ENCODE results near the gene DIO3. TPM values are rescaled to one million over a fixed set of nuclear protein-coding genes. Genes with fewer than 3 reads are reported as not detected.

DIO3 gene
- total RNA-seq, 2 experiments from 2014 or later, result not detected

DNA sequence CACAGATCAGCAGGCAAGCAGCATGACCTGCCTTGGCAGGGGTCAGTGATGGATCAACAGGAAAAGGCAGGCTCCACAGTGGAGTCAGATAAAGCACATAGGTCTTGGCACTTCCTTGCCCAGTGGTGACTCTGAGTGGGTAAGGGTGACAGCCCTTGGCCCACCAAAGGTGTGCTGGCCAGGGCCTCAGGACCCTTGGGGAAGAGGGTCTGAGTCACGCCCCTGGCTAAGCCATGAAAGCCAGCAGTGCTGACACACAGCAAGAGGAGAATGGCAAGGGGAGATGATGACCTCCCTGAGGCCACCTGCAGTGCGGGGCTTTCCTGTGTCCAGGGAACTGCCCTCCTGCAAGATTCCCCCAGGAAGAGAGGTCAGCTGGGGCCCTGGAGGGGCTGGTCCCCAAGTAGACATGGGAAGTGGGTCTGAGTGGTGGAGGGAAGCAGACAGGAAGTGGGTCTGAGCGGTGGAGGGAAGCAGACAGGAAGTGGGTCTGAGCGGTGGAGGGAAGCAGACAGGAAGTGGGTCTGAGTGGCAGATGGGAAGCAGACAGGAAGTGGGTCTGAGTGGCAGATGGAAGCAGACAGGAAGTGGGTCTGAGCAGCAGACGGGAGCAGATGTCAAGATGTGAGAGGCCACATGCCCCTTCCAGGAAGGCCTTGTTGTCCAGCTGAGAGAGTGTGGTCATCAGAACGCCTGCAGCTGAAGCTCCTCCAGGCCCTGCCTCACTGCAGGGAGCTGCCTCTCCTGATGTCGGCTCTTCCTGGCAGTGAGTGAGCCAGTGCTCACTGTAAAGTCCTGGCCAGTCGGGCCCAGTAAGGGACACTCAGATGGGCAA is 34.8 kb downstream of the DIO3 start:
- CTCF ChIA-PET, result no interaction called here
- no peak overlapping the region for H3K4me3 Mint-ChIP-seq
- peaks cover 36% of the 10 kb centered on the region for H3K4me1 Mint-ChIP-seq
- H3K27ac Mint-ChIP-seq, result peak overlapping the region; percentile 78
- peaks cover 17% of the 10 kb centered on the region for H3K9me3 Mint-ChIP-seq
- H3K27me3 Mint-ChIP-seq, result no peaks in the 10 kb centered on the region
- H3K36me3 Mint-ChIP-seq (ENCODE audit: low read depth), result peaks cover 16% of the 10 kb centered on the region
- POLR2A ChIA-PET, result no interaction called here
- DNase-seq, result peak; percentile 49

DNA sequence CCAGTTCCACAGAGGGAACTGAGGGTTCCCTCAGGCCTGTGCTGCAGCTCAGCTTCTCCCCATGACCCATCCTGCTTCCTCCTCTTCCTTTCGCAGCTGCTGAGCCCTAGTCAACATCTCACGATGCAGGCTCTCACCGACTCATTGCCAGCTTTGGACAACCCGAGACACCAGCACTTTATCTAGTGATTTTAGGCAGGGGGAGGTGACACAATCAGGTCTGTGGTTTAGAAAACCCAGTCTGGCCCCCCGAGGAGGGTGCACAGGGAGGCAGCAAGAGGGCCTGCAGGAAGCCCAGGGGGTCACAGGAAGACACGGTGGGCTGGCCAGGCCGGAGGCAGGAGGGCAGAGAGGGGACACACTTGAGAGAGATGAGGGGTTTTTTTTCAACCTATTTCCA is 35.4 kb downstream of the DIO3 start:
- H3K4me1 Mint-ChIP-seq, result peaks cover 36% of the 10 kb centered on the region
- H3K36me3 Mint-ChIP-seq (ENCODE audit: low read depth), result peaks cover 16% of the 10 kb centered on the region
- CTCF ChIA-PET, result no interaction called here
- DNase-seq, result no peak
- no peak overlapping the region for H3K4me3 Mint-ChIP-seq
- peak overlapping the region; percentile 16 for H3K27ac Mint-ChIP-seq
- no peaks in the 10 kb centered on the region for H3K27me3 Mint-ChIP-seq
- POLR2A ChIA-PET, result no interaction called here
- H3K9me3 Mint-ChIP-seq, result peaks cover 17% of the 10 kb centered on the region

DNA sequence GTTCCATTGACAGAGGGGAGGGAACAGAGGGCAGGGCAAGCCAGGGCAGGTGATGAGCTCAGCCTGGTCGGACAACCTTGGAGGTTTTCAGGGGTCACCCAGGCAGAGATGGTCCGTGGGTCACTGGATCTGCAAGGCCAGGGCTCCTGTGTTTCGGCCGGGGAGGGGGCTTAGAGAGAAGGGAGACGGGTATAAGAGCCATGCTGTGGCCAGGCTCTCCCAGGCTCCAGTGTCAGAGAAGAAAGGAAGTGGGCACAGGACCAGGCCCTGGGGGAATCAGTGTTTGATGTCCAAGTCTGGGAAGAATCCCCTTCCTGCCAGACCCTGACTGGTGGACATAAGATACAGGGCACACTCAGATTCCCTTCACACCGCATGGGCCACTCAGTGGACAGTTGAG is 36.9 kb downstream of the DIO3 start:
- peaks cover 16% of the 10 kb centered on the region for H3K36me3 Mint-ChIP-seq (ENCODE audit: low read depth)
- peaks cover 36% of the 10 kb centered on the region for H3K4me1 Mint-ChIP-seq
- H3K9me3 Mint-ChIP-seq, result peaks cover 17% of the 10 kb centered on the region
- H3K27ac Mint-ChIP-seq, result no peak overlapping the region
- DNase-seq, result no peak
- ChIA-PET POLR2A (no interaction called here), CTCF (no interaction called here)
- H3K27me3 Mint-ChIP-seq, result no peaks in the 10 kb centered on the region
- no peak overlapping the region for H3K4me3 Mint-ChIP-seq

DNA sequence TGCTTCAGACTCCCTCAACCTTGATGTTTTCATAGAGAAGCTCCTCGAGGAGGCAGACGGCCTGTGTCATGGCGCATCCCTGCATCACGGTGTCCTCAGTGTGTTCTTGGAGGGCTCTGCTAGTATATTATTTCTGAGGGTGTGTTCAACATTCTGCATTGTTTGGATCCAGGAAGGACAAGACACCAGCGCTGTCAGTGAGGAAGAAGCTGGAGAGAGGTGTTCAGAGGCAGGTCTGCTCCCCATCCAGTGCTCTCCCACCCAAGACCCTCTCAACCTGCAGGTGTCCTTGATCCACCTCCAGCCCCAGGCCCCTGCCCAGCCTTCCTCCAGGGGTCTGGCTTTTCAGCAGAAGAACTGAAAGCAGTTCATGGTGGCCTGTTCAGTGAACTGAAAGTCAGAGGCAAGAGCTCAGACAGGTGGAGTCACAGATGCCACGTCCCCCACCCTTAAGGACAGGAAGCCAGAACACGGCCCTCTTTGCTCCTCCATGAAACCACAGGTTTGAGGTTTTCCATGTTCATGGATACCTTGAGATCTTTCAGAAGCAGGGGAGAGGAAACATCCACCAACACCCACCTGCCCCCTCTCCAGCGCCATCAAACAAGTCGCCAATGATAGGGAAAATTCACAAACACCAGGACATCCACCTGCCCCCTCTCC is 37.4 kb downstream of the DIO3 start:
- no peak for DNase-seq
- Mint-ChIP-seq H3K4me3 (no peak overlapping the region), H3K4me1 (peaks cover 32% of the 10 kb centered on the region), H3K27ac (no peak overlapping the region), H3K27me3 (no peaks in the 10 kb centered on the region), H3K9me3 (peaks cover 17% of the 10 kb centered on the region), H3K36me3 (ENCODE audit: low read depth) (peaks cover 16% of the 10 kb centered on the region)
- ChIA-PET CTCF (no interaction called here), POLR2A (no interaction called here)

DNA sequence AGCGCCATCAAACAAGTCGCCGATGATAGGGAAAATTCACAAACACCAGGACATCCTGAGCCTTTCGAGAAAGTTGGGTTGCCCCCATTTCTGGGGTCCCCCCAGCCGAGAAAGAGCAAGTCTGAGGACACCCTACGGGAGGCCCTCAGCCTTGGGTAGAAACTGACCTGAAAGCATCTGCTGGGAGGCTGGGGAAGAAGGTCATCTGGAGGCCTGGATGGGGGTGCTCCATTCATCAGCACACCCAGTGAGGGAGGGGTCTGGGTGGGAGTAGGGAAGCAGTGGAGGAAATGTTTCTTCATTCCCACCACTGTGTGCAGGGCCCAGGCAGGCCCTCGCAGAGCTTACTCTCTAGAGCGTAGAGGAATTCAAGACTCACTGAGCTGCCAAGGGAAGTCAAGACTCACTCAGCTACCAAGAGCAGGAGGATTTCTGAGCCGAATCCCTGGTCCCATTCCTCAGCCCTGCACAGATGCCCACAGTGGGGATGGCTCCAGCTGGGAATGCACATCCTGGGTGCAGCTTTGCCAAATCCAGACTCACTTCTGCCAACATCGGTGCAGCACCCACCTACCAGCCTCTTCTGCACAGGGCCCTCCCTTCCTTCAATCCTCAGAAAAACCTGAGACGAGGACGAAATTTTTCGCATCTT is 38.1 kb downstream of the DIO3 start:
- ChIA-PET POLR2A (no interaction called here), CTCF (no interaction called here)
- H3K9me3 Mint-ChIP-seq, result peaks cover 17% of the 10 kb centered on the region
- peaks cover 16% of the 10 kb centered on the region for H3K36me3 Mint-ChIP-seq (ENCODE audit: low read depth)
- peaks cover 1% of the 10 kb centered on the region for H3K27me3 Mint-ChIP-seq
- peaks cover 26% of the 10 kb centered on the region for H3K4me1 Mint-ChIP-seq
- DNase-seq, result no peak
- no peak overlapping the region for H3K4me3 Mint-ChIP-seq
- H3K27ac Mint-ChIP-seq, result no peak overlapping the region

DNA sequence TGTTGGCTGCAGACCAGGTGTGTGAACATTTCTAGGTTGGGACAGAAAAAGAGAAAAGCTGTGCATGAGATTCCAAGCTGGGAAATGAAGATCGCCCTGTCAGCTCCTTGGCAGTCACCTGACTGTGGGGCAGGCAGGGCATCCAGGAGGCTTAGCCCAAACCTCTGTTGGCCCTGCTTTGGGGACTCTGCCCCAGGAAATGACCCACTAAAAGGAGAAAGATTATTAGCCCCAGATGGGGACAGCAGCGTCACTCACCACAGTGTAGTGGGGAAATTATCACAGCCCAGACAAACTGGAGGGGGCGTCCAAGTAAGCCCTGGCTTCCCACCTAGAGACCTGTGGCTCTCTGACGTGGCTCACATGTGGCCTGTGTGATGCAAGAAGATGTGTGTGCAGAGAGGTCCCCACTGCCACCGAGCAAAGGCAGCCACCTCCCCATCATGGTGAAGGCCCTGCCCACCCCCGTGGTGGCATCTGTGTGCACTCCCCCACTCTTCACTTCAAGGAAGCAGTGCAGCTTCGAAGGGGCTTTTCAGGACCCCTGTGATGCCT is 39.1 kb downstream of the DIO3 start:
- CTCF ChIA-PET, result no interaction called here
- Mint-ChIP-seq H3K4me1 (peaks cover 29% of the 10 kb centered on the region), H3K27me3 (peaks cover 6% of the 10 kb centered on the region), H3K9me3 (peaks cover 17% of the 10 kb centered on the region), H3K36me3 (ENCODE audit: low read depth) (peaks cover 16% of the 10 kb centered on the region), H3K27ac (no peak overlapping the region), H3K4me3 (no peak overlapping the region)
- POLR2A ChIA-PET, result no interaction called here
- no peak for DNase-seq

DNA sequence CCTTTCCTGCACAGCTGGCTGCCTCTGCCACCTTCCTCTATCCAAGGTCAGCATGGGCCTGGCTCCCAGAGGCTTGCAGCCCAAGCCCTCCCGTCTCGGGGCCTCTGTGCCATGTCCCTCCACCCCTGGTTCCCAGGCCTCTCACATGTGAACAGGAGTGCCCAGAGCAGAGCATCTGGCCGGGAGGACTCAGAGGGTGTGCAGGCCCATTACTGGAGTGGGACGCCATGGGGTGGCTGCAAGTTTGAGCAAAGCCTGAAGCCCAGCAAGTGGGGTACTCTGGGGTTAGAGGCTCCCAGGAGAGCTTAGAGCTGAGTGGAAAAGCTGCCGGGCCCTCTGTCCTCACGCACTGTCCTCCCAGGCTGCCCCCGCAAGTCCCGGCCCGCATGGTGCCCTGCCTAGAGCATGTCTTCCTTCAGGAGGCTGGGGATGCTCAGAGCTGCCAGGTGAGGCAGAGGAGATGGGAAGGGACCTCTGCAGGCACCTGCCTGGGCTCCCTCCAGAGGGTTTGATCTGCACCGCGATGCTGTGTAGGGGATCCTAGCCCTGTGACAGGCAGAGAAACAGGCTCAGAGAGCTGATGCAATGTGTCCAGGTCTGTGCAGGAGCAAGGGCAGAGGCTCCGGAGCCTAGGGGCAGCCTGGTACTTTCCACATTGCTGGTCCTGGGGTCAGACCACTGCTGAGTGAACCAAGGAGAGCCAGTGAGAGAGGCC is 39.8 kb downstream of the DIO3 start:
- POLR2A ChIA-PET, result no interaction called here
- H3K4me1 Mint-ChIP-seq, result peaks cover 23% of the 10 kb centered on the region
- DNase-seq, result peak; percentile 11
- H3K4me3 Mint-ChIP-seq, result no peak overlapping the region
- H3K36me3 Mint-ChIP-seq (ENCODE audit: low read depth), result peaks cover 13% of the 10 kb centered on the region
- CTCF ChIA-PET, result no interaction called here
- peaks cover 12% of the 10 kb centered on the region for H3K27me3 Mint-ChIP-seq
- H3K27ac Mint-ChIP-seq, result no peak overlapping the region
- H3K9me3 Mint-ChIP-seq, result peaks cover 10% of the 10 kb centered on the region

DNA sequence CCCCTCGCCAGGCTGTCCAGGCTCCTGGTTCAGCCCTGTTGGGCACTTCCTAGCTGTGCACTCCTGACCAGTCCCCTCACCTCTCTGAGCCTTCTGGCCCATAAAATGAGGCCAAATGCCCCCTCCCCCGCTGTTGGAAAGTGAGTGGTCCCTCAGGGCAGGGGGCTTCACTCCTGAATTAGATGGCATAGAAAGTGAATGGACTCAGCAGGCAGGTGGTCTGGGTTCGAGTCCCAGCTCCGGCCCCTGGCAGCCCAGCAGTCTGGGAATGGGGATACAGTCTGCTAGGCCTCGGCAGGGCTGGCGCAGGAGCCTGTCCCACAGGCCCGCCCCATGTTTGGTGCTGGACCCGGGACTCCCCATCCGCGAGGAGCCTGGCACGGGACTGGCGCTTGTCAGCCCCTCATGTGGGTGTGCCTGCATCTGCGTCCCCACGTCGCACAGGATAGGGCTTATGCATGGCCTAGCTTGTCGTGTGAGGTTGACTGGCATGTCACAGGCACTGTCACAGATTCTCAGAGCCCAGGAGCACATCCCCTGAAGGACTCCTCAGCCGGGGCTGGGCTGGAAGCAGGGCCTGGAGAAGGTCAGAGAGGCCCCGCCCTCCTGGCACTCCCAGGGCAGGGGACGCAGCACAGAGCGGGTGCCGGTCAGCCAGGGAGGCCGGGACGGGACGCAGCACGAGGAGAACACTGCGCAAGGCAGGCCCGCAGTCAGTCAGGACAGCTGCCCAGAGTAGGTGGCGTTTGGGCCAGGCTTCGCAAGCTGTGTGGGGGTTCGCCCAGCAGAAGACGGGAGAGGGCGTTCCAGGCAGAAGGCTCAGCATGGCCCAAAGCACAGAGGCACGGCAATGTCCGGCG is 40.5 kb downstream of the DIO3 start:
- peak; percentile 11 for DNase-seq
- CTCF ChIA-PET, result interaction anchor here (0.5 kb wide), 1 partner anchor 16 kb away, joined by 3 read pairs; no protein-coding TSS in a partner anchor
- peaks cover 15% of the 10 kb centered on the region for H3K4me1 Mint-ChIP-seq
- H3K27me3 Mint-ChIP-seq, result peaks cover 20% of the 10 kb centered on the region
- POLR2A ChIA-PET, result no interaction called here
- peaks cover 7% of the 10 kb centered on the region for H3K9me3 Mint-ChIP-seq
- no peak overlapping the region for H3K27ac Mint-ChIP-seq
- H3K36me3 Mint-ChIP-seq (ENCODE audit: low read depth), result peaks cover 8% of the 10 kb centered on the region
- H3K4me3 Mint-ChIP-seq, result no peak overlapping the region

DNA sequence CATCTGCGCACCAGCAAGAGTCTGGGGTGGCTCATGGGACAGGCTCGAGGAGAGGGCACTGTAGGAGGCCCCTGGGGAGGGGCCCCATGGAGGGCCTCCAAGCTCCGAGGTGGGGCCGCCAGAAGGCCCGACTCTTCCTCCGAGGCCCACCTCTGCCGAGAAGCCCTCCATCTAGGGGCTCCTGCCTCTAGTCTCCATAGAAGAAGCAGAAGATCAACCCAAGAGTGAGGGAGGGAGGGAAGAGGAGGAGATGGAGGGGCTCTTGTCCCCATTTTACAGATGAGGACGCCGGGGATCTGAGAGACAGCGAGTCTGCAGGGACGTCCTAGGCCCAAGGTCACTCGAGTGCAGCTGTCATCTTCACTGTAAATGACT is 41.2 kb downstream of the DIO3 start:
- Mint-ChIP-seq H3K27me3 (peaks cover 22% of the 10 kb centered on the region), H3K4me3 (no peak overlapping the region), H3K27ac (no peak overlapping the region), H3K4me1 (peaks cover 11% of the 10 kb centered on the region), H3K9me3 (peaks cover 7% of the 10 kb centered on the region), H3K36me3 (ENCODE audit: low read depth) (peaks cover 7% of the 10 kb centered on the region)
- ChIA-PET CTCF (no interaction called here), POLR2A (no interaction called here)
- DNase-seq, result no peak

DNA sequence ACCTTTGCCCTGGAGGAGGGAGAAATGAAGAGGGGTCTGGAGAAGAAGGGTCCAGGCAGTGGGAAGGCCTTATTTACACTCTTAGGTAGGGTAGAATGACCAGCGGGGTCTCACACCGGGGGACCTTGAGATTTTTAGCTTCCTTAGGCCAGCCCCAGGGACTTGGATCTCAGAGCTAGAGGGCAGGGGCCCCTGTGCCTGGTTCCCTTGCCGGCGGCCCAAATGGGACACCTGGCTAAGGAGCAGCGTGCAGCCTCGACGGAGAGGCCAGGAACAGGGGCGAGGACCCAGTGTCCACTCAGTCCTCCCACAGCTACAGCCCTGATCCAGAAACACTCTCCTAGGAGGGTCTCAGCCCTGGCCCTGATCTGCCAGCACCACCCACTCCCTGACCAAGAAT is 41.8 kb downstream of the DIO3 start:
- H3K36me3 Mint-ChIP-seq (ENCODE audit: low read depth), result peaks cover under 1% of the 10 kb centered on the region
- peaks cover 24% of the 10 kb centered on the region for H3K27me3 Mint-ChIP-seq
- peak; percentile 2 for DNase-seq
- H3K4me3 Mint-ChIP-seq, result no peak overlapping the region
- H3K4me1 Mint-ChIP-seq, result peaks cover 5% of the 10 kb centered on the region
- ChIA-PET CTCF (no interaction called here), POLR2A (no interaction called here)
- H3K9me3 Mint-ChIP-seq, result peaks cover under 1% of the 10 kb centered on the region
- no peak overlapping the region for H3K27ac Mint-ChIP-seq

DNA sequence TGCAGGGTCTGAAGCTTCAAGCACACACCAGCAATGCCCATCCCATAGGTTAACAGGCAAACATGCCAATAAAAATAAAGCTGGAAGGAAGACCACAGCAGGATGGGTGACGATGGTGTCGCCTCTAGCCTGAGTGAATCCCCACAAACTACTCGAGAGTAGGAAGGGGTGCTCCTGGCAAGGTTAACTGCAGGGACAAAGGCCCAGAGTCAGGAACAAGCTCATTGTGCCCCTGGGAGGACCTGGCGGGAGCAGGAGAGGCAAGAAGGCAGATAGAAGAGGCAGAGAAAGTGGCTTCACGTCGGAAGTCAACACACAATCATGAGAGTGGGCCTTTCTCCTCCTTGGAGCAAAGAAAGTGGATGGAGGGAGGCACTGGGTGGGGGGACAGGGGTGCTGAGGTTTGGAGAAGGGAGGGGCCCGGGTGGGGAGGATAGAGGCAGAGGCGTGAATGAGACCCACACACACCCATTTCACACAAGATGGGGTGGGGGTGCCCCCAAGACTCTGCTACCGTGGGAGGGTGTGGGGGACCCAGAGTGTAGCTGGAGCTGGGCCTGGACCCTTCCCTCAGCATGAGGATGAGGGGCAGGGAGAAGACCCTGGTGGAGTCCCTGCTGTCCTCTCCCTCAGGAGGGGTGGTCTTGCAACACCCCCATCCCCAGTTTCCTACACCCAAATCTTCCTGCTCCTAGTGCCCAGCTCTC is 43.1 kb downstream of the DIO3 start:
- Mint-ChIP-seq H3K4me1 (peaks cover 3% of the 10 kb centered on the region), H3K9me3 (no peaks in the 10 kb centered on the region), H3K36me3 (ENCODE audit: low read depth) (no peaks in the 10 kb centered on the region), H3K27ac (no peak overlapping the region), H3K27me3 (peaks cover 36% of the 10 kb centered on the region), H3K4me3 (no peak overlapping the region)
- CTCF ChIA-PET, result no interaction called here
- DNase-seq, result no peak
- POLR2A ChIA-PET, result no interaction called here
